SK-N-MC (cell line): Measurements from ENCODE around the gene PLS1.
"Not testable (repeated sequence)": the region's sequence is repeated elsewhere in the genome, so short reads cannot be mapped to it uniquely, and the experiment has no call there.

ENCODE experiments used
- EZH2 ChIP-seq: fragments of 200-600 bp; sonication (generic); IDR thresholded peaks from one replicate; pipeline ENCODE4 v1.6.1; 2017; ENCODE audit warnings: antibody characterized with exemption
- FOXP2 ChIP-seq: optimal IDR thresholded peaks from 2 replicates; pipeline ENCODE3; 2011; ENCODE audit warnings: mild to moderate bottlenecking, moderate library complexity; ENCODE audit not compliant: insufficient read depth; ENCODE audit errors: extremely low read length, control extremely low read depth

DNA sequence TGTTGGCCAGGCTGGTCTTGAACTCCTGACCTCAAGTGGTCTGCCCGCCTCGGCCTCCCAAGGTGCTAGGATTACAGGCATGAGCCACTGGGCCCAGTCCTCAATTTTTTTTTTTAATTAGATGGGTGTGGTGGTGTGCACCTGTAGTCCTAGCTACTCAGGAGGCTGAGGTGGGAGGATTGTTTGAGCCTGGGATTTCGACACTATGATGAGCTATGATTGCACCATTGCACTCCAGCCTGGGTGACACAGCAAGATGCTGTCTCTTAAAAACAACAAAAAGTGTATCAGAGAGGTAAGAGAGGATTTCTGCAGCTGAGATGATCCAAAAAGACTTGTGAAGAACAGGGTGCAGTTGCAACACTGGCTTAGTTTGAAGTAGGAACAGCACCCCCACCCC, 118.7 kb downstream of the PLS1 start:
- not testable (repeated sequence) for TF ChIP-seq EZH2, FOXP2
